DOHH2 (cell line): ENCODE data around the gene ITGB1BP2.
"Not testable (repeated sequence)": the region's sequence is repeated elsewhere in the genome, so short reads cannot be mapped to it uniquely, and the experiment has no call there.

Source experiments
- H3F3A ChIP-seq: fragments of 200-600 bp; sonication (generic), shearing (Covaris generic); 2 replicates; pipeline ENCODE4 v1.6.0; 2016; ENCODE audit warnings: antibody characterized with exemption, mild to moderate bottlenecking; ENCODE audit not compliant: control insufficient read depth, insufficient read depth
- H3K27ac ChIP-seq: fragments of 200-600 bp; sonication (generic); 2 replicates; pipeline ENCODE4 v1.5.1; 2014; ENCODE audit warnings: low read depth, mild to moderate bottlenecking, low read length, moderate library complexity
- H3K27me3 ChIP-seq: fragments of 200-600 bp; sonication (generic); 2 replicates; pipeline ENCODE4 v1.6.1; 2014; ENCODE audit warnings: mild to moderate bottlenecking, low read length, mixed read lengths; ENCODE audit not compliant: control insufficient read depth
- H3K36me3 ChIP-seq: fragments of 200-600 bp; sonication (generic); 2 replicates; pipeline ENCODE4 v1.6.1; 2014; ENCODE audit warnings: mild to moderate bottlenecking, low read length, moderate library complexity, mixed read lengths; ENCODE audit not compliant: control insufficient read depth
- H3K4me1 ChIP-seq: fragments of 200-600 bp; sonication (generic); 2 replicates; pipeline ENCODE4 v1.6.1; 2014; ENCODE audit warnings: mild to moderate bottlenecking, low read length, mixed read lengths; ENCODE audit not compliant: control insufficient read depth
- H3K4me2 ChIP-seq: fragments of 200-600 bp; sonication (generic); 2 replicates; pipeline ENCODE4 v1.6.0; 2014; ENCODE audit warnings: mild to moderate bottlenecking, low read length, moderate library complexity
- H3K4me3 ChIP-seq: fragments of 200-600 bp; sonication (generic); 2 replicates; pipeline ENCODE4 v1.5.1; 2014; ENCODE audit warnings: mild to moderate bottlenecking, low read length, mixed read lengths
- H3K79me2 ChIP-seq: fragments of 200-600 bp; sonication (generic); 2 replicates; pipeline ENCODE4 v1.6.1; 2014; ENCODE audit warnings: mild to moderate bottlenecking, low read length, mixed read lengths; ENCODE audit not compliant: control insufficient read depth
- H3K9me2 ChIP-seq: fragments of 200-600 bp; sonication (generic); replicated peaks from 2 replicates; pipeline ENCODE4 v1.6.1; 2014; ENCODE audit warnings: mild to moderate bottlenecking, low read length, mixed read lengths; ENCODE audit not compliant: control insufficient read depth
- H3K9me3 ChIP-seq: fragments of 200-600 bp; sonication (generic); 2 replicates; pipeline ENCODE4 v1.6.1; 2014; ENCODE audit warnings: antibody characterized with exemption, low read length, mixed read lengths; ENCODE audit not compliant: control insufficient read depth, insufficient read depth
- H4K20me1 ChIP-seq: fragments of 200-600 bp; sonication (generic); 2 replicates; pipeline ENCODE4 v1.6.0; 2014; ENCODE audit warnings: low read depth, mild to moderate bottlenecking, antibody characterized with exemption, low read length, moderate library complexity; ENCODE audit not compliant: control insufficient read depth, insufficient read depth
- EZH2phosphoT487 ChIP-seq: fragments of 200-600 bp; sonication (generic); IDR thresholded peaks from 2 replicates; pipeline ENCODE4 v1.6.1; 2017; ENCODE audit warnings: borderline replicate concordance, mild to moderate bottlenecking, antibody characterized with exemption, low read length, moderate library complexity, mixed read lengths
- TF ChIP-seq, protein P1 (sequence below): fragments of 200-600 bp; sonication (generic); IDR thresholded peaks from one replicate; pipeline ENCODE4 v1.5.1; 2014; ENCODE audit warnings: antibody characterized with exemption, mild to moderate bottlenecking, low read depth, low read length; ENCODE audit not compliant: poor library complexity, severe bottlenecking

Gene ITGB1BP2

DNA sequence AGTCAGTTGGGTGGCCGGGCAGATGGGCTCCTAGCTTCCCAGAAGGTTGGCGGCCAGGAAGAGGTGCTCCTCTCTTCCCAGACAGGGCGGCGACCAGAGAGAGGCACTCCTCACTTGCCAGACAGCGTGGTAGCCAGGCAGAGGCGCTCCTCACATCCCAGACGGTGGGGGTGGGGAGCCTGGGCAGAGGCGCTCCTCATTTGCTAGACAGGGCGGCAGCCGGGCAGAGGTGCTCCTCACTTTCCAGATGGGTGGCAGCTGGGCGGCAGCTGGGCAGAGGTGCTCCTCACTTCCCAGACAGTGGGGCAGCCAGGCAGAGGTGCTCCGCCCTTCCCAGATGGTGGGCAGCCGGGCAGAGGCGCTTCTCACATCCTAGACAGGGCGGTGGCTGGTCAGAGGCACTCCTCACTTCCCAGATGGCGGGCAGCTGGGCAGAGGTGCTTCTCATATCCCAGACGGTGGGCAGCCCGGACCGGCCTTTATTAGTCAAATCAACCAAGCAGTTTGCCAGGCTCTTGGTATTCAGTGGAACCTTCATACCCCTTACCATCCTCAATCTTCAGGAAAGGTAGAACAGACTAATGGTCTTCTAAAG, 31.7 kb upstream of the ITGB1BP2 start:
- TF ChIP-seq, protein P1, sequence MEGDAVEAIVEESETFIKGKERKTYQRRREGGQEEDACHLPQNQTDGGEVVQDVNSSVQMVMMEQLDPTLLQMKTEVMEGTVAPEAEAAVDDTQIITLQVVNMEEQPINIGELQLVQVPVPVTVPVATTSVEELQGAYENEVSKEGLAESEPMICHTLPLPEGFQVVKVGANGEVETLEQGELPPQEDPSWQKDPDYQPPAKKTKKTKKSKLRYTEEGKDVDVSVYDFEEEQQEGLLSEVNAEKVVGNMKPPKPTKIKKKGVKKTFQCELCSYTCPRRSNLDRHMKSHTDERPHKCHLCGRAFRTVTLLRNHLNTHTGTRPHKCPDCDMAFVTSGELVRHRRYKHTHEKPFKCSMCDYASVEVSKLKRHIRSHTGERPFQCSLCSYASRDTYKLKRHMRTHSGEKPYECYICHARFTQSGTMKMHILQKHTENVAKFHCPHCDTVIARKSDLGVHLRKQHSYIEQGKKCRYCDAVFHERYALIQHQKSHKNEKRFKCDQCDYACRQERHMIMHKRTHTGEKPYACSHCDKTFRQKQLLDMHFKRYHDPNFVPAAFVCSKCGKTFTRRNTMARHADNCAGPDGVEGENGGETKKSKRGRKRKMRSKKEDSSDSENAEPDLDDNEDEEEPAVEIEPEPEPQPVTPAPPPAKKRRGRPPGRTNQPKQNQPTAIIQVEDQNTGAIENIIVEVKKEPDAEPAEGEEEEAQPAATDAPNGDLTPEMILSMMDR: no peak
- TF ChIP-seq EZH2phosphoT487: no peak
- Histone ChIP-seq H3K27me3 (no peaks in the 10 kb centered on the region), H3K9me3 (no peaks in the 10 kb centered on the region), H3K36me3 (no peaks in the 10 kb centered on the region), H3K4me3 (no peak overlapping the region), H3K4me2 (no peak overlapping the region), H3K9me2 (no peaks in the 10 kb centered on the region), H3K79me2 (no peaks in the 10 kb centered on the region), H3K4me1 (no peaks in the 10 kb centered on the region), H3F3A (no peaks in the 10 kb centered on the region), H3K27ac (no peak overlapping the region), H4K20me1 (no peaks in the 10 kb centered on the region)

DNA sequence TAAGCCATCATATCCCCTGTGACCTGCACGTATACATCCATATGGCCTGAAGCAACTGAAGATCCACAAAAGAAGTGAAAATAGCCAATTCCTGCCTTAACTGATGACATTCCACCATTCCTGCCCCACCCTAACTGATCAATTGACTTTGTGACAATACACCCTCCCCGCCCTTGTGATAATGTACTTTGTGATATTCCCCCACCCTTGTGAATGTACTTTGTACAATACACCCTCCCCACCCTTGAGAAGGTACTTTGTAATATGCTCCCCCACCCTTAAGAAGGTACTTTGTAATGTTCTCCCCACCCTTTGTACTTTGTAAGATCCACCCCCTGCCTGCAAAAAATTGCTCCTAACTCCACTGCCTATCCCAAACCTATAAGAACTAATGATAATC, 29.2 kb upstream of the ITGB1BP2 start:
- H3K79me2 ChIP-seq, H3K36me3 ChIP-seq, H4K20me1 ChIP-seq, H3K27me3 ChIP-seq, H3K9me3 ChIP-seq, H3F3A ChIP-seq, H3K4me1 ChIP-seq, H3K4me3 ChIP-seq, H3K9me2 ChIP-seq, H3K27ac ChIP-seq, H3K4me2 ChIP-seq: not testable (repeated sequence)

DNA sequence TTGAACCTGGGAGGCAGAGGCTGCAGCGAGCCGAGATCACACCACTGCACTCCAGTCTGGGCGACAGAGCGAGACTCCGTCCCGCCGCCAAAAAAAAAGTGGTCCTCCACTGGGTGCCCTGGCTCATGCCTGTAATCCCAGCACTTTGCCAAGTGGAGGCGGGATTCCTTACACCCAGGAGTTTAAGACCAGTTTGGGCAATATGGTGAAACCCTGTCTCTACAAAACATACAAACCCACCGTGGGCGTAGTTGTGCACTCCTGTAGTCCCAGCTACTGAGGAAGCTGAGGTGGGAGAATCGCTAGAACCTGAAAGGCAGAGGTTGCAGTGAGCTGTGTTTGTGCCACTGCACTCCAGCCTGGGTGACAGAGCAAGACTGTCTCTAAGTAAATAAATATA, 20.2 kb upstream of the ITGB1BP2 start:
- not testable (repeated sequence) for H3K4me3 ChIP-seq, H3K9me3 ChIP-seq, H4K20me1 ChIP-seq, H3F3A ChIP-seq, H3K9me2 ChIP-seq, H3K27ac ChIP-seq, H3K4me2 ChIP-seq, H3K27me3 ChIP-seq
- H3K79me2 ChIP-seq: peaks cover 32% of the 10 kb centered on the region
- peaks cover 24% of the 10 kb centered on the region for H3K36me3 ChIP-seq
- H3K4me1 ChIP-seq: peaks cover 16% of the 10 kb centered on the region

DNA sequence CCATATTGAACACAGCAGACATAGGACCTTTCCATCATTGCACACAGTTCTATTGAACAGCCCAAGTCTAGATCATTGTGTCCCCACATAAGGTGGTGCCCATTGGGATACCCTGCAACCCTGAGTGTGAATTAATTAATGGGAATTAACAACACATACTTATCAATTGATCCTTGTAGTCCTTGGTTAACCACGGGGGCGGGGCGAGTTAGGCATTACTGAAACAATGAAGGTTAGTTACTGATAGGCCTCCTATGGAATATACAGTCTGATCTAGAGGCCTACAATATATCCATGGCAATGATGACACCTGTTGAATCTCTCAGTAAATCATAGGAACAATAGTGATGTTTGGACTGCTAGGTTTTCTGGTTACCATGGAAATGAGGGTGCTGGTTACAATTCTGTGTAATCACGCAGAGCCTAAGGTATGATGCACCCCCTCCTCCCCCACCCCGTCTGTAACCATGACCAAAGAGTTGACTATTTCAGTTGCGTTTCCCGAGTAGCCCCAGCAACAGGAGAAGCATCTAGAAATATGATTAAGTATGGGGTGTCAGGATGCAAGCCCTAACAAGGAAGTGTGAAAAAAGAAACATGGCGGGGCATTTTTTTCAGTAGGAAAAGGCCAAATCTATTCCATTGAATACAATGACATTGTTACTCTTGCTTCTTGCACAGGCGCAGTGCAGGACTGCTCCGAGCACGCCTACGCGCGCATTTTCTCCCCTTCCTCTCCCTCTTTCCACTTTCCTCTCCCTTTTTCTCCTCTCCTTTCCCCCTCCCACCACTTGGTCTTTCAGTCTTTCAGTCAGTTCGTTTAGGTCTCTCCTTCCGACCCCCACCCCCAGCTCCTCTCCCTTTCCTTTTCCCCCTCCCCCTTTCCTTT, 18.8 kb upstream of the ITGB1BP2 start:
- peaks cover 18% of the 10 kb centered on the region for H3K4me1 ChIP-seq
- peak overlapping the region; percentile 71 for H3K4me2 ChIP-seq
- H4K20me1 ChIP-seq: peaks cover 5% of the 10 kb centered on the region; the same call in 1 of the 2 replicates
- peaks cover 47% of the 10 kb centered on the region for H3K79me2 ChIP-seq
- H3K36me3 ChIP-seq: peaks cover 35% of the 10 kb centered on the region
- peak overlapping the region; percentile 93 for H3K4me3 ChIP-seq
- H3K27ac ChIP-seq: peak overlapping the region; percentile 76
- H3K9me2 ChIP-seq: no peaks in the 10 kb centered on the region
- no peaks in the 10 kb centered on the region for H3K9me3 ChIP-seq
- no peaks in the 10 kb centered on the region for H3K27me3 ChIP-seq
- H3F3A ChIP-seq: no peaks in the 10 kb centered on the region
- TF ChIP-seq EZH2phosphoT487: no peak
